HG02885 (cell line): ENCODE data around the gene TMEM132D.

ENCODE experiments used
- ATAC-seq: cut with Tn5 transposase; IDR thresholded peaks from one replicate; pipeline ENCODE4 v1.9.1; 2021; ENCODE audit warnings: mild to moderate bottlenecking; ENCODE audit not compliant: unreplicated experiment, poor library complexity

TMEM132D gene

DNA sequence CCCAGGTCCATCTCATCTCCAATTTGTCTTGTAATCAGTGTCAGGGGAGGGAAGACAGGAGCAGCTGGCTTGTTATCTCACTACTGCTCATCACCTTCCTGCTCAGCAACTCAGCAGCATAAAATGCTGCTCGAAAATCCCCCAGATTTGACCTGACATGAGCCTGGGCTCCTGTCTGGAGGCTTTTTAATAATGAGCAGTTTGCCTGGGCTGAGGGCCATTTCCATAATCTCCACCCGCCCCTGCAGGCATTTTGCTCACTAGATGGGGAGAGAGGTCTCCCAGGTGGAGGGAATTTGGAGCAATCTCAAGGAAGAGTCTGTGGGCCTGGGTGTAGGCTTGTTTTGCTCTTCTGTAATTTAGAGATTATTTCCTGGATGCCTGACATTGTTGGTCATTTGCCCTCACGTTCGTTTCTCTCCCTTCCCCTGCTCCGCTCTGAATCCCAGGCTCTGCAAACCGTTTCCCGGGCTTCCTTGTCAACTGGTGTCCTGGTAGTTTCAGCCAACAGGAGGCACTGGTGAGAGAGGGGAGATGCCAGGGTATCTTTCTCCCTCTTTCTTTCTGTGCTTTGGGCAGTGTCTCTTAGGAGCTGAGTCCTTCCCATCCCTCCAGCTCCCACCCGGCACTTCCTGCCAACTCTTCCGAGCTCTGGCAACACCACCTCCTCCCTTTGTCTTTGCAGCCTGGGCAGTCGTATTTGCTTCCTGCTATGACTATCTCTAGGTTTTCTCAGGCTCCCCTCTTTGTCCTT is 751.3 kb downstream of the TMEM132D start:
- no peak for ATAC-seq

DNA sequence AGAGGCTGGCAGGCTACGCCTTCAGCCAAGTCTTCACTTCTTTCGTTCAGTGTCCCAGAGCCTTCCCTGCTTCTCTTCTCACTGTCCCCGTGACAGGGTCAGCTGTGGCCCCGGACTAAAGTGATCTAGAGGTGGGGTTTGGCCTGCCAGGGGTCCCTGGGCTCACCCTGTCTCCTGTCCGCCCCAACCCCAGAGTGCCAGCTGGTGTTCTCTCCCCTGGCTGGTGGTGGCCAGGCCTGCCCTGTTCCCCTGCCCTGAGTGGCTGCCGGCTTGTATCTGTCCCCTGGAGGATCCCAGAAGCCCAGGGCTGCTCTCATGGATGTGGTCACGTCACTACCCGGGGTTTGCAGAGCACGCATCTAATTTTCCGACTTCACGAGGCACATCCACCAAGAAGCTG is 753.1 kb downstream of the TMEM132D start:
- ATAC-seq = no peak

DNA sequence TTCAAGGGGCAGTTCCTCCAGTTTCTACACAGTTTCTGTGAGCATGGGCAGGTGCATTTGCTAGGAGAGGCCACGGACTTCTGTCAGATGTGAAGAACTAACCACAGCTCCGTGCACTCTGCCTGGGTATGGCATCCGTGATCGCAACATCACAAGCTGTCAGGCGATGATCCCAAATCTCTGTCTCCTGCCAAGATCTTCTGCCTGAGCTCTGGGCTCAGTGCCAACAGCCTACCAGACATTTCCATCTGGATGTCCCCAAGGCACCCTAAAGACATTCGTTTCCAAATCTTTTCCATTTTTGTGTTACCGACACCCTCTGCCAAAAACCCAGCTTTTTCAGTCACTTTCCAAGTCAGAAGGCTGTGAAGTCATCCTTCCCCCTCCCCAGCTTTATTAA is 758.4 kb downstream of the TMEM132D start:
- no peak for ATAC-seq

DNA sequence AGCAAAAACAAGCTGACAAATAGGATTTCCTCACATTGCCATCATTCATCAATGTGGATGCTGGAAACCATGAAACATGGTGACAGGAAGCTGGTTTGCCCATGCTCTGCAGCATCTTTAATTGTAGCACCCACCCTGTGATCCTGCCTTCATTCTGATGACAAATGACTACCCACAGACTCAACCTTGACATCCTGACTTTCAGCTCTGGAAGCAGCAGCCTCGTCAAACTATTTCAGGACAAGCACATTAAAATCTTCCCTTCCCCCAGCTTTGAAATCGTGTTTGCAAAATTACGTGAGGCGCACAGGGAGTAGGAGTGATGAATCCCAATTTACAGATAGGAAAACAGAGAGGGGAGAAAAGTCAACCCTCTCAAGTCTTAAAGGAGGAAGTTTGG is 765.0 kb downstream of the TMEM132D start:
- ATAC-seq = no peak

DNA sequence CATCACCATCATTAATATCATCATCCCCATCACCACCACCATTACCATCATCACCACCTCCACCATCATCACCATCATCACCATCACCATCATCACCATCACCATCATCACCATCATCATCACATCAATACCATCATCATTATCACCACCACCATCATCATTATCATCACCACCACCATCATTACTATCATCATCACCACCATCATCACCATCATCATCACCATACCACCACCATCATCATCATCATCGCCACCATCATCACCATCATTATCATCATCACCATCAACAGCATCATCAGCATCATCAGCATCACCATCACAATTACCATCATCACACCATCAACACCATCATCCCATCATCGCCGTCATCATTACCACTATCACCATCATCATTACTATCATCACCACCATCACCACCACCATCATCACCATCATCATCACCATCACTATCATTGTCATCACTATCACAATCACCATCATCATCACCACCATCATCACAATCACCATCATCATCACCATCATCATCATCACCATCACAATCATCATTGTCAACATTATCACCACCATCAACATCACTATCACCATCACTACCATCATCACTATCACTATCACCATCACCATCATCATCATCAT is 767.0 kb downstream of the TMEM132D start:
- ATAC-seq = no peak

DNA sequence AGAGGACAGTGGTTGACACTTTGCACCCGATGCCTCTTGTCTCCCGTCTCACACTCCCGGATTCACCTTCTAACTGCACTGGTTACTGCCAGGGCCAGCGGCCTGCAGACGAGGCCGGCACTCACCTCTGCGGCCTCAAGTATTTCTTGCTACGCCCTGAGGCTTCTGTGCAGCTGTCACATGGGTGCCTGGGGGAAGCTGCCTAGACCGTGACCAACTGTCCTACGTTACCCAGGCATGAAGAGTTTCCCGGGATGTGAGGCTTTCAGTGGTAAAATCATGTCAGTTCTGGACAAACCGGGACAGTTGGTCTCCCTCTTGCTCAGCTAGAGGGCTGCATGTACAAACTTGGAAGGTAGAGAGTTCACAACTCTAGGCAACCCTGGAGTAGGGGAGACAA is 776.1 kb downstream of the TMEM132D start:
- no peak for ATAC-seq

DNA sequence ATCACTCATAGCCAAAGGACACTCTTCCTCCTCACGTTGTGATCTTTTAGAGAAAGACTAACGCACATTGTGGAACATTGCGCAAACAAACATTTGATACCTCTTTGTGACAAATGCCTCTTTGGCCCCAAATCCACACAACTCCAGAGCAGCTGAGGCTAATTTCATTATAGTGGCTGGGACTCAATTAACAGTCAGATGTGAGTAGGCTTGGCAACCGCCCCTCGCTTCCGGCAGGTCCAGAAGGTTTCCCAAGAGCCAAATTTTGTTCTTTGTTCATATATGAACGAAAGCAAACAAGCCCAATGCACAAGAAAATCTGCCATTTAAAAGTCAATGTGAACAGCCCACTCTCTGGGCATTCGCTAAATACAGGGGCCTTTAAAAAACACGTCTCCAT is 776.6 kb downstream of the TMEM132D start:
- no peak for ATAC-seq

DNA sequence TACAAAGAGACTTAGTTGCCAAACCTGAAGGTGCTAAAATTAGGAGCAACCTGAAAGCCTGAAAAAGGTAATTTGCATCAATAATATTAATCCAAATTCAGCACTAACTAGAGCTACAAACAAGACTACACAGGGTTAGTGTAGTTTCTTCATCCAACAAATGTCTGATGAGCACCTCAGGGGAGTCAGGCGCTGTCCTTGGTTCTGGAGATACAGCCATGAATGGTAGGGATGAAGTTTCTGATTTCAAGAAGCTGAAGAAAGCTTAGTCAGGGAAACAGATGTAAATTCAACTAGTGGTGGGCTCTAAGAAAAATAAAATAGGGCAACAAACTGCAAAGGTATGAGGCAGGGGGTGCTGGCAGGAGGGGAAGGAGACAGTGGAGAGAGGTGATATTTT is 784.3 kb downstream of the TMEM132D start:
- no peak for ATAC-seq

DNA sequence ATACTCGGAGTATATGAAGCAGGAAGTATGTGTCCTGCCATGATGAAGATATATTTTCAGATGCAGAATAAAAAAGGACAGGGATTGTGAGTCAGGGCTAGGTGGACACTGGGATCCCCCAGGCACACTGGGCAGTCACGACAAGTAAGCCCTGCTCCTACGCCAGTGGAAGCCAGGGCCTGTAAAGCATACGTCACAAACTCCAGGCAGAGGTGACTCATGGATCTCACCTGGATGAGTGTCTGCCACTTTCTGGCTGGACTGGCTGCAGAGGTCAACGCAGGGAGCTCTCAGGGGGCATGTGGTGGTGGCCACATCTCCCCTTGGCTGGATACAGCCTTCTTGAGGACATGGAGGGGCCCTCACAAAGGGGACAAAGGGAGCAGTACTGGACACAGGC is 788.3 kb downstream of the TMEM132D start:
- ATAC-seq = no peak

DNA sequence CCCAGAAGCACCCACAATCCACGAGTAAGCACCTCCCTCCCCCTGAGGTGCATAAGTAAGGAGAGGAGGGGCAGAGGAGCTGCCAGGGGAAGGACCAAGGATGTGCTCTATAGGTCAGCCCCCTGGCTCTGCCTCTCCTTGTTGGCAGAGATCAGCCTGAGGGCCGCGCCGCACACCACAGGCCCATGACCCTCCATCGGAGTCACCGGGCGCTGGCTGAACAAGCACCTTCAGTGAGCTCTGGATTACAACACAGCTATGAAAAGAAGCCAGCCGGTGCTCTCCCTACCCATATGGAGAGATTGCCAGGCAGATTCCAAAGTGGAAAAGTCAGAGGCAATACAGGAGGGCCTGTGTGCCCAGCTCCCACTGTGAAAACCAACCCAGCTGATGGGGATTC is 793.2 kb downstream of the TMEM132D start:
- ATAC-seq = no peak

DNA sequence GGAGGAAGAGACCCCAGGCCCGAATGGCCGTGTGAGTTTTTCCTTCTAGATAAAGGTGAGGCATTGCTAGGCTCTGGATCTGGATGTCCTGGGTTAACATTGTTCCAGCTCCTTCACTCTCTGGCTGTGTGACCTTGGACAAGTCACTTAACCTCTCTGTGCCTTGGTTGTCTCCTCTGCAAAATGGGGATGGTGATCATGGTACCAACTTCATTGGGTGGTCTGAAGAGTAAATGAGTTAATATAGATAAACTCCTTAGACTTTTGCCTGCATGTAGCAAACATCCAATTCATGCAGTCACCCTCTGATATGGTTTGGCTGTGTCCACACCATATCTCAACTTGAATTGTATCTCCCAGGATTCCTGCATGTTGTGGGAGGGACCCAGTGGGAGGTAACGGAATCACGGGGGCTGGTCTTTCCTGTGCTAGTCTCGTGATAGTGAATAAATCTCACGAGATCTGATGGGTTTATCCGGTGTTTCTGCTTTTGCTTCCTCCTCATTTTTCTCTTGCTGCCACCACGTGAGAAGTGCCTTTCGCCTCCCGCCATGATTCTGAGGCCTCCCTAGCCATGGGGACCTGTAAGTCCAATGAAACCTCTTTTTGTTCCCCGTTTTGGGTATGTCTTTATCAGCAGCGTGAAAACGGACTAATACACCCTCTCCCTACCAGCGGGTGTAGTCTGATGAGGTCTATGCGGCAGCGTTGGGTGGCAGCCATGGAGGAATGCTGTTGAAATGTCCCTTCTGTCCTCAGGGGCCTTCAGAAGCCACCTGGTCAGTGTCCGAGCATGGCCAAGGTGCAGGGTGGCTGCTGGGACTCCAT is 794.4 kb downstream of the TMEM132D start:
- ATAC-seq = no peak

DNA sequence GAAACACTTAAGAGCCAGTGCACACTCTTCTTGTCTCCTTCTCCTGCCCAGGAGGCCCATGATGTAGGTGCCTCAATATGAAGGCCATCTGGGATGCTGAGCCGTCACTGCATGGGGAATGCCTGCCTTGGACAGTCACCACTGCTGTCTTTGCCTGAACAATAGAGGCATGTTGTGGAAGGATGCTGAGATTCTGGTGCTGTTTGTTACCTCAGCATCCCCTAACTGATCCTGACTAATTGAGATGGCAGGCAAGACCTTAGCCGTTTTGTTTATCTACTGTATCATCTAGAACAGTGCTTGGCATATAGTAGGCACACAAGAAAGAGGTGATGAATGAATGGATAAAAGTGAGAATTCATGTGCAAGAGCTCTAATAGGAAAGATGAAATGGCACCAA is 797.1 kb downstream of the TMEM132D start:
- no peak for ATAC-seq

DNA sequence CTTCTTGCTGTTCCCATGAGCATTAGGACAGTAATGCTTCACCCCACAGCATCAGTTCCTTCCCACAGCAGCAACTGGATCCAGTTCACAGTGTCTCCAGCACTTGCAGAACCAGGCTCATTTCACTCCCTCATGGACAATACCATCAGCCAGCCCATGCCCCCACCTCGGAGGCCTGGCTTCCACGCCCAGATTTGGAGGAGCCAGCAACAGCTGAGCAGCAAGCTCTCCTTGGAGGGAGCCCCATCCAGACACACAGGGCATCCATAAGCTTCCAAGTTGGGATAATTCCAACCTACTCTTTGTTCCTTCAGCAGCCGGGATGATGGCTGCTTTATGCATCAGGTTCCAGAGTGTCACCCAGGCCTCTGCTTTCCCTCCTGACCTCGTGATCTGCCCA is 800.6 kb downstream of the TMEM132D start:
- ATAC-seq = no peak

DNA sequence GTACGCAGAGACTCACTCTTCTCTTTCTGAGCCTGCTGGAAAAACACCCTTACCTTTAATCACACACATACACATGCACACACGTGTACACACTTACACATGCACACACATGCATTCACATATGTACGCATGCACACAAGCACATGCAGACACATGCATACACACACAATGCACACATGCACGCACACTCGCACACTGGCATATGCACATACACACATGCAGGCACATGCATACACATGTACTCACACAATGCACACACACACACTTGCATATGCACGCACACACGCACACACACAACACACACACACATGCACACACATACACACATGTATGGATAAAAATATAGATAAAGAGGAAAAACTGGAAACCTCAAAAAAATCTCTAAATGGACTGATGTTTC is 801.6 kb downstream of the TMEM132D start:
- no peak for ATAC-seq

DNA sequence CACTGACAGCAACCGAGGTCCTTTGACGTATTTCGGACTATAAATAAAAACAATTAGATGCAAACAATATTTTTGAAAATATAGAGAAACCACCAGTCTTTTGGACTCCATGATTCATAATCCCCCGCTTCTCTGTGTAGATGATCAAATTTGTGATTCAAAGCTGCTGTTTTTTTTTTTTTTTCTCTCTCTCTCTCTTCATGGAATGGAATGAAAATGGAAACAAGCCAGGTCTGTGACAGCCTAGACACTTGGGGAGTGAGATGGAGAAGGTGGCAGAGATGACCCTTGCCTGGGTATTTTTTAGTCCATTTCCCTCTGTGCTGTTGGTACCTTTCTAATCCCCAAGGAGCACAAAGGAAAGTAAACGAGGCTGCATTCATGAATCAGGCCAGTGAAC is 802.0 kb downstream of the TMEM132D start:
- ATAC-seq = no peak

DNA sequence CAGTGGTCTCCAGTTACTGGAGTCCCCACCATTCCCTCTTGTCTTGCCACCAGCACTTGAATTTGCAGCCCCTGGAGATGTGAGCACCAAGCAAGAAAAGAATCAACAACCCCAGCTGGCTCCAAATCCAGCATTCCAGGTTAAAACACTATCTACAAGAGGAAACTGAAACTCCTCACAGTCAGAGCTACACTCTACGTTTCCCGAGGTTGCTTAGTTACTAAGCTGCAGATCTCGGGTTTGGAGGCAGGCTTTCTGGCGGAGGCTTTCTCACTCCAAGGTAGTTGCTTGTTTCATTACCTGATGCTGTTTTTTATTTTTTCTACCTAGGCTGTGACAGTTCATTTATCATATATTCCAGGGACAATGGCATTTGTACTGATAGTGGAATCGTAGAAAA is 802.4 kb downstream of the TMEM132D start:
- no peak for ATAC-seq

DNA sequence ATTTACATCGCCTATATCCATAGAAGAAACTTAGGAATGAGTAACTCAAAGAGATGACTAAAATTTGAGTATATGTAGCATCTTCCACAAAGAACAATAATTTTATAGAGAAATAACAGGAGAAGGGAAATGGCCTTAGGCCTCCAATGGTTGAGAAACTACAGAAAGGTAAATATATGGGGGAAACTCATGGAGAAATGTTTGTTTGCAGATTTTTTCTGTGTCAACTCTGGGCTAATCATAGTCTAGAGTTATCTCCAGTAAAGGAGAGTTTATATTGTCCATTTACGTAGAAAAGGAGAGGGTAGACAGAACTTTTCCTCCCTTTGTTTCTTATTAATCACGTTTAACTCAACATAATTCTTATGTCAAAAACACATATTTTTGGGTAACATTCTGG is 806.4 kb downstream of the TMEM132D start:
- no peak for ATAC-seq

DNA sequence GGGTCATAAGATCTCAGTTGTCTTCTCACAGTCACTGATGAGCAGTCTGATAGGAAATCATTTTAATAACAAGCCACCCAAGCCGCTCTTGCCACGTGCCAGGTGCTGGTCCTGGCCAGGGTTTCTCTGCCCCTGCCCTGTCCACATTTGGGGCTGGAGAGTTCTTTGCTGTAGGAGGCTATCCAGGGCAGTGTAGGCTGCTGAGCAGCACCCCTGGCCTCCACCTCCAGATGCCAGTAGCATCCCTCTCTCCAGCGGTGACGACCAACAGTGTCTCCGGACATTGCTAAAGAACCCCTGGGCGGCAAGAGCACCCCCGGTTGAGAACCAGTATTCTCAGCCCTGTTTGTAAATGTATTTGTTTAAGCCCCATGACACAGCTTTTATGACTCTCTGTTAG is 806.9 kb downstream of the TMEM132D start:
- ATAC-seq = no peak

DNA sequence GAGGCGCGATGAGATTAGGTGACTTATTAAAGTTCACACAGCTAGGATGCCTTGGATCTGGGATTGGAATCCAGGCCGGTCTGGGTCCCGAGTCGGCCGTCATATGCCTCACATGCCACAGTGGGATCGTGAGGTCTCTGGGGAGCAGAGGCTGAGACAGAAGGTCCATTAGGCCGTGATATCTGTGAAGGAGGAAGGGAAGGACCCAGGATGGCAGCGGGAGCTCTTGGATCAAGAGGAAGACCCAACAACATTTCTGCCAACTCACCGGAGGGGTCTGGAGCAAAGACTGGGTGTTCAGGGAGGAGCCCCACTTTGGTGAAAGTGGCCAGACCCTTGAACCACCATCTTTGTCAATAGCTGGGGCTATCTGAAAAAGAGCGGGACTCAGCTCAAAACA is 807.6 kb downstream of the TMEM132D start:
- ATAC-seq = no peak

DNA sequence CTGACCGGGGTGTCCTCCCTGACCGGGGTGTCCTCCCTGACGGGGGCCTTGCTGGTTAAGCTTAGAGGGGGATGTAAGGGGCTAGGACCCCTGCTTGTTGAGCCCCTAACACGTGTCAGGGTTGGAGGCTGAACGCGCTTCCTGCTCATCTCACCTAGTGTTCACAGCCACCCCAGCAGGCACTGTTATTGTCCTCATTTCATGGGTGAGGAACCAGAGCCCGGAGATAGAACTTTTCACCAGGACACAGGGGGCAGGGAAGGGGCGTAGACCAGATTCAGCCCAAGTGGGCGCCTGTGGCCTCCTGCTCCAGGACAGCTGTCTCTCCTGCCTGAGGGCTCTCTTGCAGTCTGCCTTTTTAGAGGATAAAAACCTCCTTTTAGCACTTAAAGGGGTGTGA is 814.2 kb downstream of the TMEM132D start:
- no peak for ATAC-seq
